Testis (tissue), 2 donors: Measurements from ENCODE around the gene POLK.

Experiments
- POLR2A ChIP-seq: fragments of 450-650 bp; IDR thresholded peaks from one replicate; pipeline ENCODE4 v1.6.1; 2017; ENCODE audit warnings: antibody characterized with exemption, mild to moderate bottlenecking, moderate library complexity
- TF ChIP-seq, protein P1 (sequence below), 3 experiments: fragments of 450-650 bp in 2 of 3; fragments of 200-600 bp in 1 of 3; sonication (generic) in 1 of 3; IDR thresholded peaks; one replicate each; pipeline ENCODE4 v1.5.1; 2016 to 2019; ENCODE audit warnings: antibody characterized with exemption in 3 of 3, mild to moderate bottlenecking in 2 of 3, moderate library complexity in 1 of 3

DNA sequence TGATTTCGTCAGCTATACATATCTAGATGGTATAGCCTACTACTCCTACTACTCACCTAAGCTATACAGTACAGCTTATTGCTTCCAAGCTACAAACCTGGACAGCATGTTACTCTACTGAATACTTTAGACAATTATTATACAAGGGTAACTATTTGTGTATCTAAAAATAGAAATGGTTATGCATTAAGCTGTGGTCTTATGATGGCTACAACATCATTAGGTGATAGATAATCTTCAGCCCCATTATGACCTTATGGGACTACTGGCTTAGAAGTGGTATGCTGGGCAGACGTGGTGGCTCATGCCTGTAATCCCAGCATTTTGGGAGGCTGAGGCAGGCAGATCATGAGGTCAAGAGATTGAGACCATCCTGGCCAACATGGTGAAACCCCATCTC lies 40.5 kb upstream of the POLK start:
- TF ChIP-seq POLR2A: no peak
- TF ChIP-seq, protein P1, sequence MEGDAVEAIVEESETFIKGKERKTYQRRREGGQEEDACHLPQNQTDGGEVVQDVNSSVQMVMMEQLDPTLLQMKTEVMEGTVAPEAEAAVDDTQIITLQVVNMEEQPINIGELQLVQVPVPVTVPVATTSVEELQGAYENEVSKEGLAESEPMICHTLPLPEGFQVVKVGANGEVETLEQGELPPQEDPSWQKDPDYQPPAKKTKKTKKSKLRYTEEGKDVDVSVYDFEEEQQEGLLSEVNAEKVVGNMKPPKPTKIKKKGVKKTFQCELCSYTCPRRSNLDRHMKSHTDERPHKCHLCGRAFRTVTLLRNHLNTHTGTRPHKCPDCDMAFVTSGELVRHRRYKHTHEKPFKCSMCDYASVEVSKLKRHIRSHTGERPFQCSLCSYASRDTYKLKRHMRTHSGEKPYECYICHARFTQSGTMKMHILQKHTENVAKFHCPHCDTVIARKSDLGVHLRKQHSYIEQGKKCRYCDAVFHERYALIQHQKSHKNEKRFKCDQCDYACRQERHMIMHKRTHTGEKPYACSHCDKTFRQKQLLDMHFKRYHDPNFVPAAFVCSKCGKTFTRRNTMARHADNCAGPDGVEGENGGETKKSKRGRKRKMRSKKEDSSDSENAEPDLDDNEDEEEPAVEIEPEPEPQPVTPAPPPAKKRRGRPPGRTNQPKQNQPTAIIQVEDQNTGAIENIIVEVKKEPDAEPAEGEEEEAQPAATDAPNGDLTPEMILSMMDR (IDR thresholded peaks at IDR 0.05): no peak
